Stimulated activated CD8-positive, alpha-beta memory T cell treated with anti-CD3 and anti-CD28 coated beads, Interleukin-7, amount 100 ng/mL, for 48 hours (primary cell): ENCODE results near the gene ENTREP3.
"Not testable (repeated sequence)": the region's sequence is repeated elsewhere in the genome, so short reads cannot be mapped to it uniquely, and the experiment has no call there.

ENCODE experiments used
- DNase-seq, 2 donors: peaks; one replicate each; pipeline ENCODE4 v3.0.0-alpha.2; 2020; ENCODE audit warnings: low read depth in 1 of 2; ENCODE audit errors: extremely low read depth in 1 of 2

The ENTREP3 gene

DNA sequence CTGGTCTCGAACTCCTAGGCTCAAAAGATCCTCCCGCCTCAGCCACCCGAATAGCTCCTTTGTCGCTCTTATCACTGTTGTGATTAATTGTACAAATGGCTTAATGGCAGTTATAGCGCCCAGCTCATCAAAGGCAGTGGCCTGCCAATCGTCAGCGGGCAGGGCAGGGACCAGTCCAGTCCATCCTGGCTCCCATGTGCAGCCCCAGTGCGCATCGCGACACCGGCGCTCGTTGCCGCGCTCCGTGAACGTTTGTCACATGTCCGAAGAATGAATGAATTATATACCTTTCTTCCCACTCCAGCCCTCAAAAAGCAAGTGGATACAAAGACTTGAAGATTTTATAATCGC, 28.4 kb downstream of the ENTREP3 start:
- DNase-seq: peak; percentile 28 to 44

DNA sequence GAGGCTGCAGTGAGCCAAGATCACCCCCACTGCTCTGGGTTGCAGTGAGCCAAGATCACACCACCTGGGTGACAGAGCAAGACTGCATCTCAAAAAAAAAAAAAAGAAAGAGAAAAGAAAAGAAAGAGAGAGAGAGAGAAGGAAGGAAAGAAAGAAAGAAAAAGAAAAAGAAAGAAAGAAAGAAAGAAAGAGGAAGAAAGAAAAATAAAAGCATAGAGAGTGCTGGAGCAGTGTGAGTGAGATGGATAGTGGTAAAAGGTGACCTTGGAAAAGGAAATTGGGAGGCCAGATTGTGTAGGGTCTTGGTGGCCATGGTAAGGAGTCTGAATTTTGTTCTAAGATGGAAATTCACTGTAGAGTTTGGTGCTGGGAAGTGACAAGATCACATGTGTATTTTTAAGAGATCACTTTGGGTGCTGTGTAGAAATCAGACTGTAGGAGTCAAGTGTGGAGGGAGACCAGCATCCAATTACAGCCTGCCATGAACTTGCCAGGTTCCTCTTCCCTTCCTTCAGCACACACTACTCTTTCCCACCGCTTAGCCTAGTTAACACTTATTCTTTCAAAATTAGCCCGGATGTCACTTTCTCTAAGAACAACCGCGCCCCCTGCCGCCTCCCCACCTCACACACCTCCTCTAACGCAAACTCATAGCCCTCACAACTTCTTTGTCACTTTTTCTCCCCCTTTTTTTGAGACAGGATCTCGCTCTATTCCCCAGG, 28.9 kb downstream of the ENTREP3 start:
- DNase-seq: peak; percentile 68 to 84

DNA sequence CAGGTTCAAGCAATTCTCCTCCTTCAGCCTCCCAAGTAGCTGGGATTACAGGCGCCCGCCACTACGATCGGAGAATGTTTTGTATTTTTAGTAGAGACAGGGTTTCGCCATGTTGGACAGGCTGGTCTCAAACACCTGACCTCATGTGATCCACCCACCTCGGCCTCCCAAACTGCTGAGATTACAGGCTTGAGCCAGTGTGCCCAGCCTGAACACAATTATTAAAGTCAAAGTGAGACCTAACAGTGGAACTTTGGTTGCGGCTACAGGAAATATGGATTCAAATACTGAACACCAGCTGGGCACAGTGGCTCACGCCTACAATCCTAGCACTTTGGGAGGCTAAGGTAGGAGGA, 29.9 kb downstream of the ENTREP3 start:
- not testable (repeated sequence) for DNase-seq

DNA sequence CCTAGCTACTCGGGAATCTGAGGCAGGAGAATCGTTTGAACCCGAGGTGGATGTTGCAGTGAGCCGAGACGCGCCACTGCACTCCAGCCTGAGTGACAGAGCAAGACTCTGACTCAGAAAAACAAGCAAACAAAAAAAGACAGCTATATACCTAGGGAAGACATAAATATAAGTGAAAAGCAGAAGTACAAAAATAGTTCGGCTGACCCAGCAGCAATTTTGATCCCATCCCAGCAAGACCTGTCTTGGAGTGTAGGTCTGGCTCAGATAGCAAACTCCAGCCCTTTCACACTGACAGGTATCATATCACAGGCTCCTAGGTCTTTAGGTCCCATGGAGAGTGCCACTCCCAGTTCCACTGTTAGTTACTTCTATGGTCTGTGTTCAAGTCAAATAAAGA, 32.2 kb downstream of the ENTREP3 start:
- DNase-seq: no peak

DNA sequence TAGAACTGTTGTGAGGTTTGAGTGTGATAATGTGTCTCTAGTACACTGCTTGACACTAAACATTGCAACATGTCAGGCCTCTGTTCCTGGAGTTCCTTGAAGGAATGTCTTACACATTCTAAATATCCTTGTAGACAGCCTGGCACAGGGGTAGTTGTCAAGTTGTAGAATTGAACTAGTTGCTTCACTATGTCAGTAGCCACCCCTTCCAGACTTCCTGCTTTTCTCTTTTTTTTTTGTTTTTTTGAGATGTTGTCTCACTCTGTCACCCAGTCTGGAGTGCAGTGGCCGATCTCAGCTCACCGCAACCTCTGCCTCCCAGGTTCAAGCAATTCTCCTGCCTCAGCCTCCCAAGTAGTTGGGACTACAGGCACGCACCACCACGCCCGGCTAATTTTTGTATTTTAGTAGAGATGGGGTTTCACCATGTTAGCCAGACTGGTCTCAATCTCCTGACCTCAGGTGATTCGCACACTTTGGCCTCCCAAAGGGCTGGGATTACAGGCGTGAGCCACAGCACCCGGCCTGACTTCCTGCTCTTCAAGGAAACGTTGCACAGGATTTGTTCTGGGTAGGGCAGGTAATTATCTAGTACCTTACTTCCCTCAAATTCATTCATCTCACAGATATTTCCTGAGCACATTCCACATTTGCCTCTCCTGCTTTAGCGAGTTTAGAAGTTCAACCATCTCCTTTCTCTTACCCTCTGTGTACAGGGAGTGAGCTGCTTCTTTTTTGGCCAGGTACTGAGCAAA, 34.9 kb downstream of the ENTREP3 start:
- DNase-seq: not testable (repeated sequence)

DNA sequence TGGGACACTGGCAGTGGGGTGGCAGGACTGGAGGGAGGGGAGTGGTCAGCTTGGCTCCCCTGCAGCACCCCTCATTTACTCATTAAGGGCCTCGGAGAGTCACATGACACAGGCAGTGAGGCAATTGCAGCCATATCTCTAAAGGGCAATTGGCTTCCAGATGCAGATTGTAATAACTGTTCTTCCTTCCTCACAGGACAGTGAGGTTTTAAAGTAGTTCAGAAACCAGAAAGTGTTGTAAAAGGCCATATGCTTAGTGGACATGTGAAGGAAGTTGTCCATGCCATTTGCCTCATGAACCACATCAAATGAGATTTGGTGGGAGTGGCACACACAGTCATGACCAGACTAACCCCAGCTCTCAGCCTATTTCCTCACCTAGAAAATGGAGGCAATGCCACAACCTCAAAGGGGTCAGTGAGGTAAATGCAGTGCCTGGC, 35.7 kb downstream of the ENTREP3 start:
- no peak for DNase-seq

DNA sequence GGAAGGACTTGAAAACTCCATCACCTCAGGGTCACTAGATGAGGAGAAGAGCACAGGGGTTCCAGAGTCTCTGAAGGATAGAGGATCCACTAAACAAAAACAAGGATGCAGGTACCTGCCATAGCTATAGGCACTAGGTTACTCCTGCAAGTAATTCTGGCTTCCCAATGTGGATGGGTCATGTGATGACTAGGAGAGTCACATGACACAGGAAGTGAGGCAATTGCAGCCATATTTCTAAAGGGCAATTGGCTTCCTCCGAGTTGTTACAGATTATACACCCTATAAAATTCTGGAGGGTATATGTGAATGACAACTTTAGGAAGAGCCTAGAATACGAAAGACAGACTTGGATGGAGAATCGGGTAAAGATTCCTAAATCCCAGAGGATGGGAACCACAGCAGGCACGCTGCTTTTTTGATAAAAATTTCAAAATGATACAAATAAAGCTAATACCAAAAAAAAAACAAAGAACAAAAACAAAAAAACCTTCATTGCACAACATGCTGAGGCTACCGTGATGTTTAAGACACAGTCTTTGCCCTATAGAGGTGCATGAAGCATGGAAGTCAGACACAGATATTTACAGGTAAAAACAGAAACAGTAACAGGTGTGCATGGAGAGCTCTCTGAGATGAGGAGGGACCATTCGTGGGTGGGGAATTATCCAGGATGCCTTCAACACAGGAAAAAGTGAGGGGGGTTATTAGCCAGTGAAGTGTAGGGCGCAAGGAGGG, 36.3 kb downstream of the ENTREP3 start:
- no peak for DNase-seq

DNA sequence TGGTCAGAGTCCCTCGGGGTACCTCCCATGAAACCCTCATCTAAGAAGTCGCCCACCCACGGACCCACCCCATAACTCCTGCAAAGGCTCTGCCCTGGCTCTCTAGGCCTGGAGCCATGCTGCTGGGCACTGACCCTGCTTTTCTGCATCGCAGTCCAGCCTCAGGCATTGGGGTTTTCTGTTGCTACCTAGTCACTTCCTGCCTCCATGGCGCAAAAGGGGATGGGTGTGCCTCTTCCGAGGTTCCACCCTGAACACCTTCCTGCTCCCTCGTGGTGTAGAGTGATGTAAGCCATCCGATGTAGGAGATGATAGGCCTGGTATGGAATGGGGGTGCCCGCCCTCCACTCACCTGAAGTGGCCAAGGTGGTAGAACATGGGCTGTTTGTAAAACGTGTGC, 40.6 kb downstream of the ENTREP3 start:
- DNase-seq: not testable (repeated sequence)

DNA sequence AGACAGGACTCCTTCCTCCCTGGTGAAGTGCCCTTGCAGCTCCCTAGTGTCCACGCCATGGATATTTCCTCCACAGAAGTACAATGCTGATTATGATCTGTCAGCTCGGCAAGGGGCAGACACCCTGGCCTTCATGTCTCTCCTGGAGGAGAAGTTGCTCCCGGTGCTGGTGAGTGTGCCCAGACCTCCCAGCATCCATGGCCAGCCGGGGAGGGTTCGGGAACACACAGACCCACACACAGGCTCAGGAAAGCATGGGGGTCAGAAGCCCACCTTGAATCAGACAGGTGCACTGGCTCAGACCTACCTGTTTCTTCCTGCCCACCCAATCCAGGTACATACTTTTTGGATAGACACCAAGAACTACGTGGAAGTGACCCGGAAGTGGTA, 43.2 kb downstream of the ENTREP3 start:
- DNase-seq: not testable (repeated sequence)

DNA sequence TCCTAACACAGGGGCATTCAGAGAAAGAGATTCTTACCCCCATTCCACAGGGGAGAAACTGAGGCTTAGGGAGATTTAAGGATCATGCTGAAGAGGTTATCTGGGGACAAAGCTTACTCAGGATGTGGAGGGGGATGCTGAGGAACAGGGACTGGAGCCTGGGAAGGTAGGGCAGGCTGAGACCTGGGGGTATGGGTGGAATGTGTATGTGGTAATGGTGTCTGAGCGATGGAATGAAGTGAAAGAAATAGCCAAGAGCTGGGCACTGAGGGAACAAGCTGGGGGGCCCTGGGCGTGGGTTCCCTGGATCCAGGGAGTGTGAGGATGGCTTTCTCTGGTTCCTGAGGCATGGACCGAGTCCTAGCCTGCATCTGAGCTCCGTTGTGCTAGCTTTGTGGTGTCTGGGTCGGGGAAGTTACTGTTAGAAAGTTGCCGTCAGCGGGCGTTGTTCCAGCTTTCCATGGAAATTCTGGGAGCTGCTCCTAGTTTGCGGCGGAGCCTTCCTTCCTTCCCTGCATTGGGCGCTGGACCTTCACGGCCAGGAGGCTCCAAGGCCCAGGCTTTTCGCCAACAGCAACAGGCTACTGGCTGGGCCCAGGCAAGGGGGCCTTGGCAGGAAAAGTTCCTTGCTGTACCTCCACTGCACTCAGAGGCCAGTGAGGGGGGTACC, 43.8 kb downstream of the ENTREP3 start:
- DNase-seq: not testable (repeated sequence)

DNA sequence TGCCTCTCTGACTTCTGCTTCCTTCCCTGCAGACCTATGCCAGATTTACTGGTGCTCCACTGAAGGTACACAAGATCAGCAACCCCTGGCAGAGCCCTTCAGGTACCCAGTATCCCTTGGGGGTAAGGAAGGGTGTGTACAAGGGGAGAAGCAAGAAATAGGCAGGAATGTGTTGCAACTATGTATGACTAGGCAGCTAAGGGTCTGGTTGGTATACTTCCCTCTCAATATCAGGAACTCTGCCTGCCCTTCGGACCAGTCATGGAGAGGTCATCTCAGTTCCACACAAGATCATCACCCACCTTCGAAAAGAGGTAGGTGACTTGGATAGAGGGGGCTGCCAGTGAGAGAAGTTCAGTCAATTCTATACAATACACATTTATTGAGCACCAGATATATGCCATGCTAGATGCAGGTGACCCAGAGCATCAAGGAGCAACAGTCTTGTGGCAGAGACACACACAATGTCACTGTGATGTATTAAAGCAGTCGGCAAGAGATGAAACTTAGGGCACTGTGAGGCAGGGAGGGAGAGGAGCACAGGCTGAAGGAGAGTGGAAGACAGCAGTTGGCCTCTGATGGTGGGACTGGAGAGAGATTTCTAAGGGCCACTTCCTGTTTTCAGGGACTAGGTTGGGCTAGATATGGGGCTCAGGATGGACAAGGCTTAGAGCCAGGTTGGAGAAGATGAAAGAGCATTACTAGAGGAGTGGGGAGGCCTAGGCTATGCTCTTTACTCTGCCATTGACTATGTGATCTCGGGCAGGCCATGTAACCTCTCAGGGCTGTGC, 44.8 kb downstream of the ENTREP3 start:
- DNase-seq: no peak

DNA sequence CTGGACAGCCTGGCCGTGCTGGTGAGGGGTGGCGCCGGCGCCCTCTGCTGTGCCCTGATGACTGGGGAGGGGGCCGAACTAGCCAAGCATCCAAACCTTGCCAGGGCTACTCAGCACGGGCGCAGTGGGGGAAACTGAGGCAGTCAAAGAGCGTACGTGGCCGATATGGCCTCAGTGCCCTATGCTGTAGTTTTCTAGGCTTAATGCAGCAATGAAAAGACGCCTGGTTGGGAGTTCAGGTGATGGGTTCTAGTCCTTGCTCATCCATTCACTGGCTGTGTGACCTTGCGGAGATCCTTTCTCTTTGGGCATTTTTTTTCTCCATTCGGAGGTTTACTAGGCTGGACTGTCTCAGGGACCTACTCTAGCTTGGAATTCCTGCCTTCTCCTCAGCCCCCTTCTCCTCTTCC, 46.0 kb downstream of the ENTREP3 start:
- no peak for DNase-seq

DNA sequence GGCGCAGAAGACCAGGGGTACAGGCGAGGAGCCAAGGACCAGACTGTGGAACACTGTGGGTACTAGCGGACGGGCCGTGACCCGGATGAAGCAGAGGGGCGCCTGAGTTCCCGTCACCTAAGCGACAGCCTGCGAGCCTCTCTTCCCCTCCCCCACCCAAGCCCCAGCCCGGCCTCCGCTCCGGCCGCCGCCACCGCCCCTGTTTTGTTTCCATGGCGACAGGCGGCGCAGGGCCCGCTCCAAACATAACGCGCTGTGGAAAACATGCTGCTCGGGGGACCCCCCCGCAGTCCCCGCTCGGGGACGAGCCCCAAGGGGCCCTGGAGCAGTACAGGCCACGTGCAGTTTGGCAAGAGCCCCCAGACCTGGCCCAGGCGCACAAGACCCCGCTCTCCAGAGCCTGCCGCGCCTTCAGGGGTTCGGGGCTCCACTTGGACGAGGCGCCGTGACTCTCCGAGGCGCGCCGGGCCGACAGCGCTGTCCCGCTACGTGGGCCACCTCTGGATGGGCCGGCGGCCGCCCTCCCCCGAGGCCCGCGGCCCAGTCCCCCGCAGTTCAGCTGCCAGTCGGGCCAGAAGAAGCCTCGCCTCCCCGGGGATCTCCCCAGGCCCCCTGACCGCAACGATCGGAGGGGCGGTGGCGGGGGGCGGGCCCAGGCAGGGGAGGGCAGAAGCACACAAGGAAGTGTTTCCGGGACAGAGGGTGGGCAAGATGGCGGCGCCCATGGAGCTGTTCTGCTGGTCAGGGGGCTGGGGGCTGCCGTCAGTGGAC, 46.6 kb downstream of the ENTREP3 start, which contains the start of gene MTX1:
Gene MTX1 (plus strand): TSS at position 155 of the 771 bp plus-strand sequence. CDS start 110 bp downstream, at position 265.
- DNase-seq: peak; percentile 84 to 87

DNA sequence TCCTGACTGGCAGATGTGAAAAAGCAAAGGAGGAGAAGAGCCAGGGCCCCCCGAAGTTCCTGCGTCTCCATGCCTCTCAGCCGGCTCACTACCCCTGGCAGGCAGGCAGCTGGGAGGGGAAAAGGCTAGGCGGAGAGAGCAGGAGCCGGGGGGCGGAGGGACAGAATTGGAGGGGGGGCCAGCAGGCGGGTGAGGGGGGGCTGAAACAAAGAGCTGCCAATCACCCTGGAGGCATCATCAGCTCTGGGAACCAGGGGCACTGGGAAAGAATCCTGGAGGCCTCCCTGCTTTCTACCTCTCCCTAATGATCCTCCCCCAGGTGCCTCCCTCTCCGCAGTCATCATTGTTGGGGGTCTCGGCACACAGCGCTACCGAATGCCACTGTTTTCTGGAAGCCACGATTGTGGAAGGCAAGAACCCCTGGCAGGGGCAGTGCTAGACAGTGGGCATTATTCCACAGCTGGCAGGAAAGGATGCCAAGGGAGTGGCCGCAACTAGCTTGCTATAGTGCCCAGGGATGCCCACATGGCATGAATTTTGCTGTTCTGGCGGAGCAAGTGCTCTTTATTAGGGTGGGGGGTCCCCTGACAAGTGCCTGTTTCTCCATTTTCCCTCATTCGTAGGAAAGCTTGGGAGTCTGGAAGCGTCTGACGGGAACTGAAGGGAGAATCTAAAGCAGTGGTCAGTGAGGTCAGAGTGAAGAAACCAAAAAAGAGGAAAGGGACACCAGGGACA, 47.3 kb downstream of the ENTREP3 start, which contains the start of gene THBS3:
Gene THBS3 (minus strand): TSS at position 92 of the 735 bp plus-strand sequence. CDS start 21 bp downstream, at position 71.
- no peak for DNase-seq

DNA sequence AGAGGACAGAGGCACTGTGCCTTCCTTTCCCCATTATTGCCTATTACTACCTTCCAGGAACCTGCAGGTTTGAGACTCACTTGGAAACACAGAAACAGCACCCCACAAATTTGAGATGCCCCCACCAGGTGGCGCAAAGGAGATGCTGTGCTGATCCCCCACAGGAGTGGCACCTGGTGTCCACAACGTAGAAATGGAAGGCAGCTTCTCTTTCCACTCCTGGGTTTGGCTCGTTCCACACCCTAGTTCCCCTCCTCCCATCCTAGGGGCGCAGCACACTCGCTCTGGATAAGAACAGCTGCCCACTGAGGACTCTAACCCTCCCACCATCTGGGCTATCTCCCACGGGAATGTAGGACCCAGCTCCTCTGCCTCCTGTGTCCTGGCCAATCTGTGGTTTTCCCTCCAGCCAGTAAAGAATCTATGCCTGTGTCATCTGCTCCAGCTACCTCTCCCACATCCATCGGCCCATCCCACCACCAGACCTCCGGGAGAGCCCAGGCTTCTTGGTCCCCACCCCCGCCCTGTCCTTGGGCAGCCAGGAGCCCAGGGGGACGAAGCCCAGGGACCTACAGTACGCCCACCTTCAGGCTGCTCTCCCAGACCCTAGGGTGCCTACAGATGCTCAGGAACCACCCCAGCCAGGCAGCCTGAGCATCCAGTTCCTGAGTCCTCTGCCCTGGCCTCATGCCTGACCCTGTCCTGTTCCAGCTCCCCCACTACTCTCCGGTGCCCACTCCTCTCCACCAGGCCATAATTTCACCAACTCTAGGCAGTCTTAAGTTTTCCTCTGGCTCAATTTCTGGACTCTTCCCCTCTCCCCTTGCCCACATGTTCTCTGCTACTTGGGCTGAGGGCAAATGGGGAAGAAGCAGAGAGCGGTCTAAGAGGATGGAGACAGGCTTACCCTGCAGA, 48.1 kb downstream of the ENTREP3 start:
- DNase-seq: peak; percentile 71 to 81

DNA sequence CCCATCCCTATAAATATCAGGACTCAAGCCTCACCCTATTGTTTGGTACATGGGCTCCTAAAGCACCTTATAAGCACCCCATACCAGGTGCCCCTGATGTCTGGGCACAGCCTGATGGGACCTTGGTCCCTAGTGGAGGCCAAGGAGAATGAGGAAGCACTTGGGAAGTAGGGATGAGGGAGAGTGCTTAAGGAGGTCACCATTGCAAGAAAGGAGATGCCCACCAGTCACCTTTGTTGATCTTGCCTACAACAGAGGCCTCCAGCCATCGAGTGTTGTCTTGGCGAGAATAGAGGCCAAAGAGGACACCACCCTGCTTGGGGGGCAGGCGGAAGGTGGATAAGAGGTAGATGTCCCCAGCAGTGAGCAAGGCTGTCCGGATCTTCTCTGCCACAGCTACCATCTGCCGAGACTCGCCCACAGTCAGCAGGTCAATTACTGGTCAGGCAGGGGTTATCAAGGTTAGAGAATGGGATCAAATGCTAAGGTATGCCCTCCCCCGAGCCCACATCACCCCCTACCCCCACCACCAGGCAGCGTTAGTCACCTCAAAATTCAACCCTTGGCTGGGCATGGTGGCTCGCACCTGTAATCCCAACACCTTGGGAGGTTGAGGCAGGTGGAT, 49.2 kb downstream of the ENTREP3 start:
- DNase-seq: no peak

DNA sequence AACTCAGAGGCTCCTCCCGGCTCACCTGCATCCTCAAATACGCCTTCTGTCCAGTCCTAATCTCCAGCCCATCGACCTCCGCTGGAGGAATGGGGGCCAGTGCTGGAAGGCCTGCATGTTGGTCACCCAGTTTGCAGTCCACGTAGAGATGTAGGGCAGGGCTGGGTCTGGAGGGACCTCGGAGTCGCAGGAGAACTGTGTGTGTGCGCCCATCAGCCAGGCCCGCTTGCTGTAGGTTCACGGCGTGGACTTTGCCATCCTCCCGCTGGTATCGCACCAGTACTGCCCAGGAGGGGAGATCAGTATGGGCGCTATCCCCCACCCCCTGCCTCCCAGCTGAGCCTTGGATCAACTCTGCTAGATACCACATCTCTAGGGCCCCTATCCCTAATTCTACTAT, 50.2 kb downstream of the ENTREP3 start:
- DNase-seq: no peak
